Activated naive CD4-positive, alpha-beta T cell treated with anti-CD3 and anti-CD28 coated beads, Interleukin-2, amount 10 ng/mL, durations not matched to agents 5 hours and 36 hours (primary cell): ENCODE measurements around the gene DNAJB2. TPM values are rescaled to one million over a fixed set of nuclear protein-coding genes. Genes with fewer than 3 reads are reported as not detected.

Experiments used
- microRNA-seq: library from miRNA; unstranded; fragments of <30 nt; microRNA quantifications from one replicate; pipeline ENCODE4 v1.2.0, GENCODE V29; 2022; ENCODE audit warnings: borderline microRNAs expressed, borderline replicate concordance
- total RNA-seq, 2 experiments: library from RNA; stranded (reverse); gene quantifications; one replicate each; pipeline ENCODE4 v1.2.3, GENCODE V29; 2021

DNAJB2 gene
- total RNA-seq = 10 to 100 TPM; 40.7 to 42.6 TPM

GRCh38 chr2:219279151-219279915 is at the start of gene DNAJB2:
DNAJB2 (plus strand) TSS chr2:219279366; CDS start chr2:219279834, 468 bp downstream.

GRCh38 chr2:219245148-219245898 is 33.8 kb upstream of the DNAJB2 start, which contains the start of the genes GLB1L and STK16:
GLB1L (minus strand) TSS chr2:219245444; CDS start chr2:219243573, 1,871 bp downstream.
STK16 (plus strand) TSS chr2:219245479; CDS start chr2:219246000, 521 bp downstream.

GRCh38 chr2:219252900-219253752 is 26.0 kb upstream of the DNAJB2 start, which contains the start of gene TUBA4B:
TUBA4B (plus strand) TSS chr2:219253243; CDS start chr2:219253408, 165 bp downstream.

GRCh38 chr2:219253753-219254589 is 25.2 kb upstream of the DNAJB2 start, which contains the start of gene TUBA4A:
TUBA4A (minus strand) TSS chr2:219253918; CDS start chr2:219253858, 60 bp downstream.

GRCh38 chr2:219309278-219309677 is 30.1 kb downstream of the DNAJB2 start, which contains the start of gene PTPRN:
PTPRN (minus strand) TSS chr2:219309401; CDS start chr2:219309332, 69 bp downstream.

GRCh38 chr2:219332542-219332941 is 53.4 kb downstream of the DNAJB2 start, which contains the start of gene RESP18:
RESP18 (minus strand) TSS chr2:219332744.

Small RNA genes within 50 kb of the gene (microRNA-seq; reads per million reads assigned to microRNA genes)
- not detected for gene MIR153-1

Other genes starting within 250 kb of the DNAJB2 start
- not detected for gene CFAP65, start 237.8 kb upstream of the DNAJB2 start, total RNA-seq
- gene IHH, start 218.4 kb upstream of the DNAJB2 start, total RNA-seq = under 1 TPM in 1 of 2 experiments, not detected in 1; 0.10 TPM
- gene NHEJ1, start 118.6 kb upstream of the DNAJB2 start, total RNA-seq = 10 to 100 TPM; 16.7 to 22.8 TPM
- 1 to 10 TPM; 1.6 to 2.5 TPM for gene SLC23A3, start 109.3 kb upstream of the DNAJB2 start, total RNA-seq
- gene CNPPD1, start 102.4 kb upstream of the DNAJB2 start, total RNA-seq = 10 to 100 TPM; 65.5 to 67.9 TPM
- 100 to 1,000 TPM in 1 of 2 experiments, 10 to 100 TPM in 1; 99.6 to 106 TPM for gene RETREG2, start 101.1 kb upstream of the DNAJB2 start, total RNA-seq
- 10 to 100 TPM; 52.4 to 54.4 TPM for gene ZFAND2B, start 72.6 kb upstream of the DNAJB2 start, total RNA-seq
- 10 to 100 TPM; 11.0 to 11.8 TPM for gene ABCB6, start 60.4 kb upstream of the DNAJB2 start, total RNA-seq
- 10 to 100 TPM; 50.3 to 54.3 TPM for gene ATG9A, start 49.7 kb upstream of the DNAJB2 start, total RNA-seq
- gene ANKZF1, start 49.6 kb upstream of the DNAJB2 start, total RNA-seq = 100 to 1,000 TPM; 149 to 167 TPM
- 1 to 10 TPM; 2.9 to 4.9 TPM for gene GLB1L, start 33.9 kb upstream of the DNAJB2 start, total RNA-seq
- gene STK16, start 33.9 kb upstream of the DNAJB2 start, total RNA-seq = 10 to 100 TPM; 35.1 to 36.1 TPM
- not detected for gene TUBA4B, start 26.1 kb upstream of the DNAJB2 start, total RNA-seq
- 100 to 1,000 TPM; 217 to 228 TPM for gene TUBA4A, start 25.4 kb upstream of the DNAJB2 start, total RNA-seq
- gene PTPRN, start 30.0 kb downstream of the DNAJB2 start, total RNA-seq = not detected
- gene RESP18, start 53.4 kb downstream of the DNAJB2 start, total RNA-seq = not detected
- 10 to 100 TPM; 53.6 to 64.0 TPM for gene DNPEP, start 108.5 kb downstream of the DNAJB2 start, total RNA-seq
- not detected for gene DES, start 139.0 kb downstream of the DNAJB2 start, total RNA-seq
- gene SPEG, start 155.5 kb downstream of the DNAJB2 start, total RNA-seq = 1 to 10 TPM; 1.5 to 1.7 TPM
- gene GMPPA, start 219.5 kb downstream of the DNAJB2 start, total RNA-seq = 10 to 100 TPM; 30.4 to 33.7 TPM
- gene ASIC4, start 235.1 kb downstream of the DNAJB2 start, total RNA-seq = under 1 TPM in 1 of 2 experiments, not detected in 1; 0.07 TPM